ENCODE data around the gene GDPD5.

Gene GDPD5

GRCh38 chr11:75509020-75509720 lies 16.6 kb downstream of the GDPD5 start:
- Histone ChIP-seq H3K9me3 (ENCODE audit: low read length) (no peaks in the 10 kb centered on the region), H2AFZ (ENCODE audit: low read depth, low read length) (no peak overlapping the region), H3K4me1 (ENCODE audit: insufficient read depth, low read length) (peaks cover 5% of the 10 kb centered on the region), H3K27me3 (ENCODE audit: insufficient read depth, low read length) (peaks cover 18% of the 10 kb centered on the region), H3K36me3 (ENCODE audit: insufficient read depth, low read length) (no peaks in the 10 kb centered on the region), H3K4me3 (ENCODE audit: low read length) (no peak overlapping the region)

- H3K36me3 ChIP-seq (ENCODE audit: insufficient read depth, low read length), result no peaks in the 10 kb centered on the region
- peaks cover 21% of the 10 kb centered on the region for H3K27me3 ChIP-seq (ENCODE audit: insufficient read depth, low read length)
- H2AFZ ChIP-seq (ENCODE audit: low read depth, low read length), result no peak overlapping the region
- H3K4me3 ChIP-seq (ENCODE audit: low read length), result no peak overlapping the region
- no peaks in the 10 kb centered on the region for H3K9me3 ChIP-seq (ENCODE audit: low read length)
- H3K4me1 ChIP-seq (ENCODE audit: insufficient read depth, low read length), result peaks cover 5% of the 10 kb centered on the region
These were observed 17.6 kb downstream of the GDPD5 start for GRCh38 chr11:75508051-75508561.

- peaks cover 21% of the 10 kb centered on the region for H3K27me3 ChIP-seq (ENCODE audit: insufficient read depth, low read length)
These were observed 18.2 kb downstream of the GDPD5 start for GRCh38 chr11:75507571-75507970.

GRCh38 chr11:75506827-75507226 lies 18.9 kb downstream of the GDPD5 start:
- Histone ChIP-seq H3K4me1 (ENCODE audit: insufficient read depth, low read length) (no peaks in the 10 kb centered on the region), H3K9me3 (ENCODE audit: low read length) (no peaks in the 10 kb centered on the region), H3K27me3 (ENCODE audit: insufficient read depth, low read length) (peaks cover 26% of the 10 kb centered on the region), H3K36me3 (ENCODE audit: insufficient read depth, low read length) (no peaks in the 10 kb centered on the region), H3K4me3 (ENCODE audit: low read length) (no peak overlapping the region), H2AFZ (ENCODE audit: low read depth, low read length) (no peak overlapping the region)

More at GRCh38 chr11:75507571-75507970, 18.2 kb downstream of the GDPD5 start:
- Histone ChIP-seq H3K9me3 (ENCODE audit: low read length) (no peaks in the 10 kb centered on the region), H3K36me3 (ENCODE audit: insufficient read depth, low read length) (no peaks in the 10 kb centered on the region), H3K4me3 (ENCODE audit: low read length) (no peak overlapping the region), H3K4me1 (ENCODE audit: insufficient read depth, low read length) (peaks cover 5% of the 10 kb centered on the region), H2AFZ (ENCODE audit: low read depth, low read length) (no peak overlapping the region)

GRCh38 chr11:75505916-75506692 lies 19.6 kb downstream of the GDPD5 start:
- Histone ChIP-seq H3K36me3 (ENCODE audit: insufficient read depth, low read length) (no peaks in the 10 kb centered on the region), H3K4me1 (ENCODE audit: insufficient read depth, low read length) (no peaks in the 10 kb centered on the region), H3K27me3 (ENCODE audit: insufficient read depth, low read length) (peaks cover 20% of the 10 kb centered on the region), H3K4me3 (ENCODE audit: low read length) (no peak overlapping the region), H3K9me3 (ENCODE audit: low read length) (no peaks in the 10 kb centered on the region), H2AFZ (ENCODE audit: low read depth, low read length) (no peak overlapping the region)

- Histone ChIP-seq H3K9me3 (ENCODE audit: low read length) (no peaks in the 10 kb centered on the region), H3K27me3 (ENCODE audit: insufficient read depth, low read length) (peaks cover 20% of the 10 kb centered on the region)
These were observed 21.2 kb downstream of the GDPD5 start for GRCh38 chr11:75504501-75504900.

GRCh38 chr11:75503531-75504099 lies 22.1 kb downstream of the GDPD5 start:
- no peaks in the 10 kb centered on the region for H3K36me3 ChIP-seq (ENCODE audit: insufficient read depth, low read length)
- no peaks in the 10 kb centered on the region for H3K9me3 ChIP-seq (ENCODE audit: low read length)
- H3K4me1 ChIP-seq (ENCODE audit: insufficient read depth, low read length), result no peaks in the 10 kb centered on the region
- no peak overlapping the region for H3K4me3 ChIP-seq (ENCODE audit: low read length)
- H3K27me3 ChIP-seq (ENCODE audit: insufficient read depth, low read length), result peaks cover 20% of the 10 kb centered on the region
- H2AFZ ChIP-seq (ENCODE audit: low read depth, low read length), result no peak overlapping the region

More at GRCh38 chr11:75504501-75504900, 21.2 kb downstream of the GDPD5 start:
- H2AFZ ChIP-seq (ENCODE audit: low read depth, low read length), result no peak overlapping the region
- no peaks in the 10 kb centered on the region for H3K36me3 ChIP-seq (ENCODE audit: insufficient read depth, low read length)
- no peaks in the 10 kb centered on the region for H3K4me1 ChIP-seq (ENCODE audit: insufficient read depth, low read length)
- H3K4me3 ChIP-seq (ENCODE audit: low read length), result no peak overlapping the region

- Histone ChIP-seq H3K9me3 (ENCODE audit: low read length) (no peaks in the 10 kb centered on the region), H2AFZ (ENCODE audit: low read depth, low read length) (no peak overlapping the region), H3K4me1 (ENCODE audit: insufficient read depth, low read length) (no peaks in the 10 kb centered on the region), H3K27me3 (ENCODE audit: insufficient read depth, low read length) (peaks cover 14% of the 10 kb centered on the region), H3K4me3 (ENCODE audit: low read length) (no peak overlapping the region), H3K36me3 (ENCODE audit: insufficient read depth, low read length) (no peaks in the 10 kb centered on the region)
These were observed 23.6 kb downstream of the GDPD5 start for GRCh38 chr11:75502138-75502537.

- H3K9me3 ChIP-seq (ENCODE audit: low read length), result no peaks in the 10 kb centered on the region
- H2AFZ ChIP-seq (ENCODE audit: low read depth, low read length), result no peak overlapping the region
- peaks cover 10% of the 10 kb centered on the region for H3K27me3 ChIP-seq (ENCODE audit: insufficient read depth, low read length)
- no peak overlapping the region for H3K4me3 ChIP-seq (ENCODE audit: low read length)
- no peaks in the 10 kb centered on the region for H3K36me3 ChIP-seq (ENCODE audit: insufficient read depth, low read length)
- no peaks in the 10 kb centered on the region for H3K4me1 ChIP-seq (ENCODE audit: insufficient read depth, low read length)
These were observed 25.0 kb downstream of the GDPD5 start for GRCh38 chr11:75500742-75501141.

GRCh38 chr11:75499423-75500190 lies 26.1 kb downstream of the GDPD5 start:
- H2AFZ ChIP-seq (ENCODE audit: low read depth, low read length), result no peak overlapping the region
- no peaks in the 10 kb centered on the region for H3K4me1 ChIP-seq (ENCODE audit: insufficient read depth, low read length)
- H3K4me3 ChIP-seq (ENCODE audit: low read length), result no peak overlapping the region
- H3K36me3 ChIP-seq (ENCODE audit: insufficient read depth, low read length), result no peaks in the 10 kb centered on the region
- no peaks in the 10 kb centered on the region for H3K9me3 ChIP-seq (ENCODE audit: low read length)
- H3K27me3 ChIP-seq (ENCODE audit: insufficient read depth, low read length), result peaks cover 10% of the 10 kb centered on the region

GRCh38 chr11:75498556-75499255 lies 27.0 kb downstream of the GDPD5 start:
- no peak overlapping the region for H3K4me3 ChIP-seq (ENCODE audit: low read length)
- no peaks in the 10 kb centered on the region for H3K9me3 ChIP-seq (ENCODE audit: low read length)
- H3K27me3 ChIP-seq (ENCODE audit: insufficient read depth, low read length), result peaks cover 7% of the 10 kb centered on the region
- H3K4me1 ChIP-seq (ENCODE audit: insufficient read depth, low read length), result no peaks in the 10 kb centered on the region
- no peak overlapping the region for H2AFZ ChIP-seq (ENCODE audit: low read depth, low read length)
- no peaks in the 10 kb centered on the region for H3K36me3 ChIP-seq (ENCODE audit: insufficient read depth, low read length)

- H3K4me3 ChIP-seq (ENCODE audit: low read length), result no peak overlapping the region
- H3K9me3 ChIP-seq (ENCODE audit: low read length), result no peaks in the 10 kb centered on the region
- no peaks in the 10 kb centered on the region for H3K4me1 ChIP-seq (ENCODE audit: insufficient read depth, low read length)
- peaks cover 5% of the 10 kb centered on the region for H3K27me3 ChIP-seq (ENCODE audit: insufficient read depth, low read length)
- H3K36me3 ChIP-seq (ENCODE audit: insufficient read depth, low read length), result no peaks in the 10 kb centered on the region
- no peak overlapping the region for H2AFZ ChIP-seq (ENCODE audit: low read depth, low read length)
These were observed 27.8 kb downstream of the GDPD5 start for GRCh38 chr11:75497788-75498409.

Data from neuron (in vitro differentiated cells).